ENCODE measurements around the gene SEC11A. TPM values are rescaled to one million over a fixed set of nuclear protein-coding genes. Genes with fewer than 3 reads are reported as not detected.

Gene SEC11A
- total RNA-seq, 4 donors from 2014 or later: 19.9 to 124 (median 83.0) TPM

DNA sequence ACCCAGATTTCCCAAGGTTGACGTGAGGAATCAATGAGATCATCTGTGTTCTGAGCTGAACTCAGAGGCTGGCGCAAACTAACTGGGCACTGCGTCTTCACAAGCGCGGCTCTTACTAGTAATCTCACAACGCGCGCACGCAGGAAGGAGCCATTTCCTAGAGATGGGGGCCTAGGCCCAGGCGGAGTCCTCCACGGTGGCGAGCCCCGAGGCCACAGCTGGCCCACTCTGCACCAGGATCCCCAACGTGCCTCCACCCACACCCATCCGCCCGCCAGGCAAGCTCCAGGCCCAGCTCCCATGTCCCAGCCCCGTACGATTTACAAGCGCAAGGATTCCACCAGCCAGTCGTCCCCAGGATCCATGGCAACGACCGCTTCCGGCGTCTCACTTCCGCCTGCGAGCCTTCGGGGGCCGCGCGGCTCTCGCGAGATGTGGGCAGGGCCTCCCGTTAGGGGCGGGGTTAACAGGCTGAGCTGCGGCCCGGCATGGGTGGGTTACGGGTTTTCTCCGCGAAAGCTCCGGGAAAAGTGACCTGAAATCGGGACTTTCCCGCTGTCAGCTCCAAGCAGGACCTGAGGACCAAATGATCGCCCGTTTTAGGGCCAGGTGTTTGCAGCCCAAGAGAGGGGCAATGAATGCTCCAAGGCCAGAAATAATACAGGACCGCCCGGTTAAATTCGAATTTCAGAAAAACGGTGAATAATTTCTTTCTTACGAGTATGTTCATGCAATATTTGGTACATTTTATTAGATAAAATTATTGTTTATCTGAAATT is 61.8 kb downstream of the SEC11A start, which contains the start of gene WDR73:
TSS of gene WDR73 (minus strand) at position 374 of the 779 bp plus-strand sequence. CDS start at position 365, 9 bp downstream.
- in situ Hi-C loops (cut with MboI; ENCODE audit: low pct_ligation_motif_present in 1 of 4, low pct_unique_long_range_greater_than_20kb in 1 of 4, low sequenced_read_pairs in 3 of 4): loop anchor here in 1 of 4 donors (25.0 kb wide), 1 partner anchor 108 kb away; no protein-coding TSS in a partner anchor
- WGBS, 2 donors (ENCODE audit: low coverage in 1 of 2): 1% methylated on average over 7 to 34 of the region's 49 CpGs
- intact Hi-C loops (cut with DNase I; ENCODE audit: low total_unique reads): no loop called here

DNA sequence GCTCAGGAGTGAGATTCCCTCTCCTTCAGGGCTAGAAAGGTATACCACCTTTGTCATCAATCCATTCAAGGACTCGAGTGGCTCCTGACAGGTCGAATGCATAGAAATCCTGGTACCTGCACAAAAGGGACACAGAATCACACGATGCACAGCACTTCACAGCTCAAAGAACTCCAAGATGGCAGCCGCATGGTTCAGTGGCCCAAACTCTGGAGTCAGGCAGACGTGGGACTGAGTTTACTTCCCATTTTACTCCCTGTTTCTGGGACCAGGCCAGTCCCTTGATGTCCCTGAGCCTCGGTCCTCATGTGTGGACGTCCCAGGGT is 62.4 kb downstream of the SEC11A start:
- 17 to 40% methylated on average over 1 to 7 of the region's 7 CpGs for WGBS, 2 donors (ENCODE audit: low coverage in 1 of 2)
- TF ChIP-seq EP300 (IDR thresholded peaks at IDR 0.05; ENCODE audit: low read depth): no peak
- TF ChIP-seq POLR2AphosphoS5 (IDR thresholded peaks at IDR 0.05): no peak
- no peak for TF ChIP-seq POLR2A (IDR thresholded peaks at IDR 0.05)
- TF ChIP-seq, protein P1, sequence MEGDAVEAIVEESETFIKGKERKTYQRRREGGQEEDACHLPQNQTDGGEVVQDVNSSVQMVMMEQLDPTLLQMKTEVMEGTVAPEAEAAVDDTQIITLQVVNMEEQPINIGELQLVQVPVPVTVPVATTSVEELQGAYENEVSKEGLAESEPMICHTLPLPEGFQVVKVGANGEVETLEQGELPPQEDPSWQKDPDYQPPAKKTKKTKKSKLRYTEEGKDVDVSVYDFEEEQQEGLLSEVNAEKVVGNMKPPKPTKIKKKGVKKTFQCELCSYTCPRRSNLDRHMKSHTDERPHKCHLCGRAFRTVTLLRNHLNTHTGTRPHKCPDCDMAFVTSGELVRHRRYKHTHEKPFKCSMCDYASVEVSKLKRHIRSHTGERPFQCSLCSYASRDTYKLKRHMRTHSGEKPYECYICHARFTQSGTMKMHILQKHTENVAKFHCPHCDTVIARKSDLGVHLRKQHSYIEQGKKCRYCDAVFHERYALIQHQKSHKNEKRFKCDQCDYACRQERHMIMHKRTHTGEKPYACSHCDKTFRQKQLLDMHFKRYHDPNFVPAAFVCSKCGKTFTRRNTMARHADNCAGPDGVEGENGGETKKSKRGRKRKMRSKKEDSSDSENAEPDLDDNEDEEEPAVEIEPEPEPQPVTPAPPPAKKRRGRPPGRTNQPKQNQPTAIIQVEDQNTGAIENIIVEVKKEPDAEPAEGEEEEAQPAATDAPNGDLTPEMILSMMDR (IDR thresholded peaks at IDR 0.05): no peak
- Histone ChIP-seq H3K27ac (peak overlapping the region; percentile 87 to 97 (median 94)), H3K9me3 (no peaks in the 10 kb centered on the region), H3K4me3 (peak overlapping the region; percentile 72 to 88 (median 82)), H3K4me1 (peaks cover 11 to 31% (median 24%) of the 10 kb centered on the region in 4 donors), H3K27me3 (no peaks in the 10 kb centered on the region), H3K36me3 (peaks cover 0 to 21% (median 6%) of the 10 kb centered on the region in 4 donors)
- DNase-seq: no peak
- intact Hi-C loops (cut with DNase I; ENCODE audit: low total_unique reads) (no loop called here), in situ Hi-C loops (cut with MboI; ENCODE audit: low pct_ligation_motif_present in 1 of 4, low pct_unique_long_range_greater_than_20kb in 1 of 4, low sequenced_read_pairs in 3 of 4) (loop anchor here in 1 of 4 donors (25.0 kb wide), 1 partner anchor 109 kb away; no protein-coding TSS in a partner anchor)

More for the DNA sequence above, 61.8 kb downstream of the SEC11A start, which contains the start of gene WDR73:
- no peaks in the 10 kb centered on the region for H3K27me3 ChIP-seq
- peaks cover 0 to 16% (median 4%) of the 10 kb centered on the region in 4 donors for H3K36me3 ChIP-seq
- no peaks in the 10 kb centered on the region for H3K9me3 ChIP-seq
- H3K4me3 ChIP-seq: peak within 1 kb of the TSS; percentile 72 to 88 (median 82)
- peaks cover 11 to 31% (median 27%) of the 10 kb centered on the region in 4 donors for H3K4me1 ChIP-seq
- H3K27ac ChIP-seq: peak within 1 kb of the TSS; percentile 87 to 97 (median 94)
- TF ChIP-seq POLR2AphosphoS5 (IDR thresholded peaks at IDR 0.05): peak; percentile 58 to 84 (median 78)
- TF ChIP-seq, protein P1 (IDR thresholded peaks at IDR 0.05): no peak
- peak; percentile 71 for TF ChIP-seq POLR2A (IDR thresholded peaks at IDR 0.05)
- DNase-seq: peak; percentile 98

DNA sequence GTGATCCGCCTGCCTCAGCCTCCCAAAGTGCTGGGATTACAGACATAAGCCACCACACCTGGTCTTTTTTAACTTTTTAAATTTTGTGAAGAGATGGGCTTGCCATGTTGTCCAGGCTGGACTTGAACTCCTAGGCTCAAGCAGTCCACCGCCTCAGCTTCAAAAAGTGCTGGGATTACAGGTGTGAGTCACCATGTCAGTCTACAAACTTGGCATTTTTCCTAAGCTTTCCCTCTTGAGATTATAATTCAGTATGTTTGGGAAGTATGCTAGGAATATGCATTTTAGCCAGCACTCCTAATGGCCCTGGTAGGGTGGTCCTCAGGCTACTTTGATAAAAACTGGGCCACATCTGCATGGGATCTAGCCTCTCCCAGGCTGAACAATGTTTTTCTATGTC is 66.2 kb downstream of the SEC11A start:
- TF ChIP-seq, protein P1 (IDR thresholded peaks at IDR 0.05): no peak
- no peak for TF ChIP-seq POLR2AphosphoS5 (IDR thresholded peaks at IDR 0.05)
- TF ChIP-seq EP300 (IDR thresholded peaks at IDR 0.05; ENCODE audit: low read depth): no peak
- TF ChIP-seq POLR2A (IDR thresholded peaks at IDR 0.05): no peak

DNA sequence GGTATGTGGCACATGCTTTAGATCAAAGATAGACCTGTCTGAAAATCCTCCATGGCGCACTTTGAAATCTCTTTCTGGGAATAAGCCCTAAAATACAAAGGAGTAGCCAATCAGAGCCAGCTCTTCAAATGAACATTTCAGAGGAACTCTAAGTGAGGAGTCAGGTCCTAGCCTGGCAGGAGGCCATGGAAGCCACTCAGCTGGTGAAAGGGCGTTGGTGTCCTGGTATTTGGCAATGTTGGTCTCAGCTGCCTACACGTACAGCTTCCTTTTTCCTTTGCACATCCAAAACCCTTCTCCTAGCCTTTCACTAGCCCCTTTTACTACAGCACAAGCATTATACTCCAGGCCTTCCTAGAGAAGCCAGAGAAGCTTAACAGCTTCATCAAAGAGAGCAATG is 67.4 kb downstream of the SEC11A start:
- DNase-seq: no peak
- Histone ChIP-seq H3K4me1 (peaks cover 5 to 16% (median 9%) of the 10 kb centered on the region in 4 donors), H3K4me3 (no peak overlapping the region), H3K27ac (no peak overlapping the region), H3K9me3 (no peaks in the 10 kb centered on the region), H3K36me3 (peaks cover 0 to 65% (median 26%) of the 10 kb centered on the region in 4 donors), H3K27me3 (no peaks in the 10 kb centered on the region)
- in situ Hi-C loops (cut with MboI; ENCODE audit: low pct_ligation_motif_present in 1 of 4, low pct_unique_long_range_greater_than_20kb in 1 of 4, low sequenced_read_pairs in 3 of 4) (no loop called here), intact Hi-C loops (cut with DNase I; ENCODE audit: low total_unique reads) (no loop called here)
- WGBS, 2 donors (ENCODE audit: low coverage in 1 of 2): 63 to 73% methylated on average over 3 of the region's 3 CpGs
- TF ChIP-seq, protein P1 (IDR thresholded peaks at IDR 0.05): no peak
- no peak for TF ChIP-seq POLR2A (IDR thresholded peaks at IDR 0.05)

More for the DNA sequence above, 66.2 kb downstream of the SEC11A start:
- Histone ChIP-seq H3K9me3 (no peaks in the 10 kb centered on the region), H3K4me1 (peaks cover 5 to 17% (median 11%) of the 10 kb centered on the region in 4 donors), H3K27ac (no peak overlapping the region), H3K4me3 (no peak overlapping the region), H3K36me3 (peaks cover 0 to 60% (median 26%) of the 10 kb centered on the region in 4 donors), H3K27me3 (no peaks in the 10 kb centered on the region)
- in situ Hi-C loops (cut with MboI; ENCODE audit: low pct_ligation_motif_present in 1 of 4, low pct_unique_long_range_greater_than_20kb in 1 of 4, low sequenced_read_pairs in 3 of 4) (loop anchor here in 1 of 4 donors (25.0 kb wide), 1 partner anchor 113 kb away; no protein-coding TSS in a partner anchor), intact Hi-C loops (cut with DNase I; ENCODE audit: low total_unique reads) (no loop called here)
- DNase-seq: no peak
- 87% methylated on average over 2 of the region's 2 CpGs; no CpG with 5 or more reads in 1 of the 2 donors for WGBS, 2 donors (ENCODE audit: low coverage in 1 of 2)
